RWPE2 (cell line): ENCODE measurements around the gene CAPN8.

Experiments
- ATAC-seq: fragments of 200-7000 bp; cut with Tn5 transposase; 3 replicates; pipeline ENCODE4 v1.9.1; 2021; ENCODE audit warnings: low read depth
- DNase-seq: peaks from one replicate; pipeline ENCODE4 v3.0.0-alpha.2; 2020; ENCODE audit warnings: low spot score
- H3K27ac ChIP-seq: fragments of 450-650 bp; 2 replicates; pipeline ENCODE4 v1.5.1; 2017; ENCODE audit warnings: mild to moderate bottlenecking; ENCODE audit not compliant: poor library complexity, severe bottlenecking
- H3K27me3 ChIP-seq: fragments of 250-450 bp; sonication (Bioruptor Pico); 2 replicates; pipeline ENCODE4 v1.5.1; 2021; ENCODE audit warnings: mild to moderate bottlenecking, moderate library complexity; ENCODE audit not compliant: insufficient read depth, poor library complexity, severe bottlenecking
- H3K36me3 ChIP-seq: fragments of 250-450 bp; sonication (Bioruptor Pico); 2 replicates; pipeline ENCODE4 v1.5.1; 2020; ENCODE audit warnings: low read depth, mild to moderate bottlenecking, moderate library complexity
- H3K4me1 ChIP-seq: fragments of 250-450 bp; sonication (Bioruptor Pico); 2 replicates; pipeline ENCODE4 v1.5.1; 2021; ENCODE audit warnings: mild to moderate bottlenecking, moderate library complexity; ENCODE audit not compliant: insufficient read depth, poor library complexity, severe bottlenecking
- H3K4me3 ChIP-seq: fragments of 250-450 bp; sonication (Bioruptor Pico); 2 replicates; pipeline ENCODE4 v1.5.1; 2021; ENCODE audit warnings: mild to moderate bottlenecking, moderate library complexity; ENCODE audit not compliant: severe bottlenecking
- H3K9me3 ChIP-seq: fragments of 250-450 bp; sonication (Bioruptor Pico); 2 replicates; pipeline ENCODE4 v1.5.1; 2021; ENCODE audit warnings: mild to moderate bottlenecking, moderate library complexity; ENCODE audit not compliant: severe bottlenecking
- CTCF ChIP-seq: fragments of 450-650 bp; IDR thresholded peaks from one replicate; pipeline ENCODE4 v1.5.1; 2017; ENCODE audit warnings: mild to moderate bottlenecking, moderate library complexity; ENCODE audit not compliant: poor library complexity, severe bottlenecking

Gene CAPN8

GRCh38 chr1:223645903-223646302, 19.6 kb downstream of the CAPN8 start:
- no peak for ATAC-seq
- no peak for DNase-seq
- H3K9me3 ChIP-seq: no peaks in the 10 kb centered on the region
- no peaks in the 10 kb centered on the region for H3K4me1 ChIP-seq
- H3K27me3 ChIP-seq: no peaks in the 10 kb centered on the region
- H3K36me3 ChIP-seq: no peaks in the 10 kb centered on the region
- no peak overlapping the region for H3K27ac ChIP-seq
- H3K4me3 ChIP-seq: no peak overlapping the region
- no peak for TF ChIP-seq CTCF

DNA sequence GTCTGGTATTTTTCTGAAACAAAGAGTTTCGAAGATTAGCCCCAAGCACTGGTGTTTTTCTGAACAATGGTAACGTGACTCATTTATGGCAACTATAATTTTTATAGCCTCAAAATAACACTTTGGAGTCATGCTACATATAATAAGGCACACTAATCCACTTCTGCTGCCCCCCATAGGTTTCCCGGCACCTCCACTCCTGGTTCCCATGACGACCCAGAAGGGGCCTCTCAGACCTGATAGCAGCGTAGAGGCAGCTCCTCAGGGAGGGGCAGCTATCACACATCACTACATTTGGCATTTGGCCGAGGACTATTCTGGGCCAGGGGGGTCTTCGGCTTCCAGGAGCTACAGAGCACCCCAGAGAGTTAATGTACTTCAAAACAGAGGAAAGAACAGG, 23.3 kb downstream of the CAPN8 start:
- H3K27ac ChIP-seq: no peak overlapping the region
- H3K9me3 ChIP-seq: no peaks in the 10 kb centered on the region
- H3K4me1 ChIP-seq: no peaks in the 10 kb centered on the region
- H3K36me3 ChIP-seq: no peaks in the 10 kb centered on the region
- no peak for TF ChIP-seq CTCF
- no peaks in the 10 kb centered on the region for H3K27me3 ChIP-seq
- DNase-seq: no peak
- no peak for ATAC-seq
- H3K4me3 ChIP-seq: no peak overlapping the region

DNA sequence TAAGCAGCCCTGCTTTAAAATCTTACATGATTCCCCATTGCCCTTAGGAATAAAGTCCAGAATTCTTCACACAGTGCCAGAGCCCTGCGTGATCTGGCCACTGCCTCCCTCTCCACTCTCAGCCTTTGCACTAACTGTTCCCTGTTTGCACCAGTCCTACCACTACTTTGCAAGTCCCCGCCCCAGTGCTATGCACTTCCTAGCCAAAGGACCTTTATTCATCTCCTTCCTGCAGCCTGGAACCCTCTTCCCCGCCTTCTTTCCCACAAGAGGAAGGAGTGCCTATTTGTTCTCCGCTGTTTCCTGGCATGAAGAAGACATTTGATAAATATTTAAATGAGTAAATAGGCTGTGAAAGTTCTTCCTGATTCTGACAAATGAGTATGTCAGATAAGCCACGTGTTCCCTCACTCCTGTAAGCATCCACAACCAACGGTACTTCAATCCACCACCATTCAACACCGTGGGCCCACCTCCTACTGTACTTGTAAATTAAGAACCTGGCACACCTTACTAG, 23.9 kb downstream of the CAPN8 start:
- H3K4me3 ChIP-seq: no peak overlapping the region
- no peak for TF ChIP-seq CTCF
- H3K27ac ChIP-seq: no peak overlapping the region
- DNase-seq (no peak), ATAC-seq (no peak)
- H3K27me3 ChIP-seq: no peaks in the 10 kb centered on the region
- no peaks in the 10 kb centered on the region for H3K4me1 ChIP-seq
- H3K36me3 ChIP-seq: no peaks in the 10 kb centered on the region
- H3K9me3 ChIP-seq: no peaks in the 10 kb centered on the region

DNA sequence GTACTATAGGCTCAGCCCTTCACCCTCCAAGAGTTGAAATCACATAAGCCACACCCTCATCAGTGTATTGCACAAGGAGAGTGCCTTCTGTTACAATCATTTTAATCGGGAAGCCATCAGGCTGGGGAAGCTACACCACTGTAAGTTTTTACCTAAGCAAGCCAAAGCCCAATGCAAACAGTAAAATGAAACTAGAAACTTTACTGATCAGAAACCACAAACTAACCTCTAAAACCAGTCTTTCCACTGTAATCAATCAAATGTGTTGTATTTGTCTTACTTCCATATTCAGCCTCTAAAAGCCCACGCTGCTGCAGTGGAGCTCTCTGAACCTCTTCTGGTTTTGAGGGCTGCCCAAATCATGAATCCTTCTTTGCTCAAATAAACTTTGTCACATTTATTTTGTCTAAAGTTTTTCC, 26.2 kb downstream of the CAPN8 start:
- H3K36me3 ChIP-seq: no peaks in the 10 kb centered on the region
- no peak overlapping the region for H3K4me3 ChIP-seq
- no peaks in the 10 kb centered on the region for H3K4me1 ChIP-seq
- DNase-seq: no peak
- no peaks in the 10 kb centered on the region for H3K27me3 ChIP-seq
- ATAC-seq: no peak
- H3K9me3 ChIP-seq: no peaks in the 10 kb centered on the region
- TF ChIP-seq CTCF: no peak
- H3K27ac ChIP-seq: no peak overlapping the region

DNA sequence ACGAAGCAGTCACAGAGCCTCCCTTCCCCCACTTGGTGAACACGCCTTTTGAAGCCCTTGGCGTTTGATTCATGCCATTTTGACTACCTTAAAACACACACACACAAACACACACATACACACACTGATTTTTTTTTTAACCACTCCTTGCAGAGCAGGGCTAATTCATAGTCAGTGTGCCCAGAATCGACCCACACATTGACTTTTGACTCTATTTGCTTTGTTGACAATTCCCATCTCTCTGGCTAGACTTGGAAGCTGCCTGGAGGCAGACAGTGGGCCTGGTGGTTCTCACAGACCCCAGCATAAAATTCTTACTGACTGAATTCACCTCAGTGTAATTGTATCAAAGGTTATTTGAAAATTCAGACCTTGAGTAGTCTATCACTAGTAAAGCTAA, 30.3 kb downstream of the CAPN8 start:
- Histone ChIP-seq H3K27ac (no peak overlapping the region), H3K4me3 (no peak overlapping the region), H3K27me3 (no peaks in the 10 kb centered on the region), H3K36me3 (no peaks in the 10 kb centered on the region), H3K9me3 (no peaks in the 10 kb centered on the region), H3K4me1 (no peaks in the 10 kb centered on the region)
- no peak for DNase-seq
- ATAC-seq: no peak
- no peak for TF ChIP-seq CTCF
